ENCODE results near the gene MED17.

The MED17 gene

GRCh38 chr11:93820847-93821246, 36.8 kb downstream of the MED17 start:
- DNase-seq: no peak

GRCh38 chr11:93821617-93822016, 37.5 kb downstream of the MED17 start:
- DNase-seq: no peak

GRCh38 chr11:93822359-93822758, 38.3 kb downstream of the MED17 start:
- DNase-seq: no peak

- DNase-seq: no peak
Measured at GRCh38 chr11:93823210-93823609, 39.1 kb downstream of the MED17 start.

- DNase-seq: no peak
Measured at GRCh38 chr11:93827363-93827762, 43.3 kb downstream of the MED17 start.

GRCh38 chr11:93829598-93829997, 45.5 kb downstream of the MED17 start:
- no peak for DNase-seq

- no peak for DNase-seq
Measured at GRCh38 chr11:93831343-93832127, 47.5 kb downstream of the MED17 start.

- DNase-seq: no peak
Measured at GRCh38 chr11:93832780-93833179, 48.7 kb downstream of the MED17 start.

- no peak for DNase-seq
Measured at GRCh38 chr11:93838967-93839366, 54.9 kb downstream of the MED17 start.

GRCh38 chr11:93840180-93840579, 56.1 kb downstream of the MED17 start:
- DNase-seq: no peak

GRCh38 chr11:93840981-93841380, 56.9 kb downstream of the MED17 start:
- DNase-seq: no peak

GRCh38 chr11:93841446-93841845, 57.4 kb downstream of the MED17 start:
- no peak for DNase-seq

- no peak for DNase-seq
Measured at GRCh38 chr11:93842034-93842433, 58.0 kb downstream of the MED17 start.

- DNase-seq: no peak
Measured at GRCh38 chr11:93842461-93842860, 58.4 kb downstream of the MED17 start.

- DNase-seq: no peak
Measured at GRCh38 chr11:93843906-93844305, 59.8 kb downstream of the MED17 start.

- no peak for DNase-seq
Measured at GRCh38 chr11:93844568-93844967, 60.5 kb downstream of the MED17 start.

GRCh38 chr11:93845181-93846092, 61.4 kb downstream of the MED17 start:
- no peak for DNase-seq

- DNase-seq: no peak
Measured at GRCh38 chr11:93846411-93846810, 62.3 kb downstream of the MED17 start.

GRCh38 chr11:93849201-93849600, 65.1 kb downstream of the MED17 start:
- DNase-seq: no peak

- no peak for DNase-seq
Measured at GRCh38 chr11:93849751-93850593, 65.9 kb downstream of the MED17 start.

- no peak for DNase-seq
Measured at GRCh38 chr11:93850594-93851018, 66.5 kb downstream of the MED17 start, which contains the start of gene VSTM5. Gene VSTM5 (minus strand): TSS chr11:93850618. CDS start chr11:93850502, 116 bp downstream.

- DNase-seq: no peak
Measured at GRCh38 chr11:93852242-93852641, 68.2 kb downstream of the MED17 start.
